GM23248 (cell line): Measurements from ENCODE around the gene ASXL2. TPM values are rescaled to one million over a fixed set of nuclear protein-coding genes. Genes with fewer than 3 reads are reported as not detected.

Source experiments
- DNase-seq: peaks from one replicate; pipeline ENCODE4 v3.0.0-alpha.2; 2015
- H2AFZ ChIP-seq: fragments of 200-600 bp; sonication (generic); 2 replicates; pipeline ENCODE4 v1.6.1; 2016; ENCODE audit warnings: antibody characterized with exemption
- H3F3A ChIP-seq: fragments of 200-600 bp; sonication (generic); 2 replicates; pipeline ENCODE4 v1.6.1; 2016; ENCODE audit warnings: mild to moderate bottlenecking, antibody characterized with exemption, mixed run types; ENCODE audit not compliant: insufficient read depth
- H3K27ac ChIP-seq: fragments of 200-600 bp; sonication (generic); 2 replicates; pipeline ENCODE4 v1.5.1; 2016; ENCODE audit warnings: mild to moderate bottlenecking
- H3K27me3 ChIP-seq: fragments of 200-600 bp; sonication (generic); replicated peaks from 2 replicates; pipeline ENCODE4 v1.6.1; 2016; ENCODE audit warnings: mild to moderate bottlenecking; ENCODE audit not compliant: insufficient read depth
- H3K36me3 ChIP-seq: fragments of 200-600 bp; sonication (generic); 2 replicates; pipeline ENCODE4 v1.6.1; 2016; ENCODE audit warnings: low read depth, mild to moderate bottlenecking
- H3K4me1 ChIP-seq: fragments of 200-600 bp; sonication (generic); 2 replicates; pipeline ENCODE4 v1.6.1; 2016; ENCODE audit warnings: mild to moderate bottlenecking; ENCODE audit not compliant: insufficient read depth
- H3K4me2 ChIP-seq: fragments of 200-600 bp; sonication (generic); one replicate; pipeline ENCODE4 v1.6.1; 2016; ENCODE audit warnings: mild to moderate bottlenecking; ENCODE audit not compliant: unreplicated experiment
- H3K4me3 ChIP-seq: fragments of 200-600 bp; sonication (generic); 2 replicates; pipeline ENCODE4 v1.5.1; 2016; ENCODE audit warnings: mild to moderate bottlenecking
- H3K79me2 ChIP-seq: fragments of 200-600 bp; sonication (generic); 2 replicates; pipeline ENCODE4 v1.6.1; 2016; ENCODE audit warnings: mild to moderate bottlenecking; ENCODE audit not compliant: insufficient read depth
- H3K9ac ChIP-seq: fragments of 200-600 bp; sonication (generic); 2 replicates; pipeline ENCODE4 v1.6.1; 2016; ENCODE audit warnings: mild to moderate bottlenecking
- H3K9me2 ChIP-seq: fragments of 200-600 bp; sonication (generic); 2 replicates; pipeline ENCODE4 v1.6.1; 2016; ENCODE audit warnings: mixed run types, mild to moderate bottlenecking, moderate library complexity; ENCODE audit not compliant: insufficient read depth
- H3K9me3 ChIP-seq: fragments of 200-600 bp; sonication (generic); one replicate; pipeline ENCODE4 v1.6.1; 2017; ENCODE audit warnings: low read depth
- H4K20me1 ChIP-seq: fragments of 200-600 bp; sonication (generic); 2 replicates; pipeline ENCODE4 v1.6.0; 2016; ENCODE audit not compliant: insufficient read depth
- EZH2 ChIP-seq: fragments of 200-600 bp; sonication (generic); IDR thresholded peaks from 2 replicates; pipeline ENCODE4 v1.6.1; 2018; ENCODE audit warnings: antibody characterized with exemption, mild to moderate bottlenecking; ENCODE audit not compliant: insufficient read depth, poor library complexity, severe bottlenecking
- EZH2phosphoT487 ChIP-seq: fragments of 200-600 bp; sonication (generic); IDR thresholded peaks from 2 replicates; pipeline ENCODE4 v1.6.1; 2018; ENCODE audit warnings: antibody characterized with exemption, moderate library complexity, mild to moderate bottlenecking, low read depth; ENCODE audit not compliant: insufficient read depth
- WGBS, 2 experiments: methylation state at CpG; one replicate each; pipeline ENCODE4 v1.1.6; 2015 to 2017; ENCODE audit warnings: low lambda C conversion rate in 2 of 2, low coverage in 1 of 2; ENCODE audit errors: missing lambda C conversion rate in 2 of 2; 5-methylcytosine and 5-hydroxymethylcytosine counted together
- in situ Hi-C: fragments of 300-500 bp; cut with MboI; formaldehyde crosslinking; loops from 2 replicates; pipeline ENCODE4 v1.15.0; 2020
- polyA plus RNA-seq: library from polyadenylated mRNA; unstranded; fragments of >200 nt; fragmentation: Nextera tagmentation; extraction: Ambion mirVana; gene quantifications from 2 replicates; pipeline ENCODE4 v1.2.1, GENCODE V29; 2016
- total RNA-seq: library from RNA; depleted of rRNA; stranded (reverse); fragments of >200 nt; shearing (Covaris generic); gene quantifications from 2 replicates; pipeline ENCODE4 v1.2.3, GENCODE V29; 2014

Gene ASXL2
- total and polyA plus RNA-seq, 2 experiments from 2014 or later = 4.5 to 9.5 TPM

DNA sequence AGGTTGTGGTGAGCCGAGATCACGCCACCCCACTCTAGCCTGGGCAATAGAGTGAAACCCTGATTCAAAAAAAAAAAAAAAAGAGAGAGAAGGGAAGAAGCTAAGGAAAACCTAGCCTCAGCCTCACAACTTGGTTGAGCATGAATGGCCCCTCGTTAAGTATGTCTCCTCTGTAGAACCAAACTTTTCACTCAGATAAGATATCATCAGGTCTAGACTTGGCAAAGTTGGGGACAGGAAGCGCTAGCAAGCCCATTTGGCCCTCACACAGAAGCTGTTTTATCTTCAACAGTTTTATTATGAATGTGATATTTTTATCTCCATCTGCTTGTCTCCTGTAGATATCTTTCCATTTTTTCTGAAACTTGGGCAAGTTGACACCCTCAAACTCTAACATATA, 3.5 kb upstream of the ASXL2 start:
- Histone ChIP-seq H2AFZ (no peak overlapping the region), H3K4me2 (no peak overlapping the region)
- WGBS, 2 experiments = 53 to 55% methylated on average over 4 of the region's 4 CpGs

DNA sequence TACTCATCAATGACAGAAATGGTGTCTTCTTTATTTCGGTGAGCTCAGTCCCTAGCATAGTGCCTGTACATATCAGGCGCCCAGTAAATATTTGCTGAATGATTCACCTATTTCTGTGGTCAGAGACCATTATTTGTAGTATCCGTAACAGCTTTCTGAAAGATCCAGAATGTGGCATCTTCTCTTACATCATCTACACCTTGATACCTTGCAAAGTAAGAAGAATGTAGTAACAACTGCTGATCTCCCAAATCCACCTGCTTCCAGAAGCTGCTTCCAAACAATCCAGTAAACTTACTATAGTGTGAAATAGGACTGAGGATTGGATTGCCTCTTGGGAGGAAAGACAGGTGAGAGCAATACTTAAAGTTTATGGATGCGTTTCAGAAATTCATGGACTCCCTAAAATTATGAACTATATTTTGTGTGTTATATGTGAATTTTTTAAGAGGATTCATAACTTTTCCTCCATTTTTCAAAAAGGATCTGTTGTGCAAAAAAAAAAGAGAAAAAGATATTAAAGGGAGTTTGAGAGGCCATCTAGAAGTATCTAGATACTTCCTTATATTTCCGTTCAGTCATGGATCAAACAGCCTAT, 945 bp upstream of the ASXL2 start:
- Histone ChIP-seq H3K4me3 (peak overlapping the region; percentile 76), H3K4me2 (peak overlapping the region; percentile 84), H3K9me2 (no peaks in the 10 kb centered on the region), H2AFZ (peak overlapping the region; percentile 93), H3K27ac (peak overlapping the region; percentile 69), H3K27me3 (no peaks in the 10 kb centered on the region), H3K9ac (peak overlapping the region; percentile 71; the same call in 1 of the 2 replicates), H3F3A (peaks cover 24% of the 10 kb centered on the region), H4K20me1 (no peaks in the 10 kb centered on the region; the same call in 1 of the 2 replicates), H3K9me3 (no peaks in the 10 kb centered on the region), H3K79me2 (peaks cover 34% of the 10 kb centered on the region), H3K4me1 (peaks cover 29% of the 10 kb centered on the region), H3K36me3 (no peaks in the 10 kb centered on the region)
- TF ChIP-seq EZH2 (no peak), EZH2phosphoT487 (no peak)
- in situ Hi-C loops = no loop called here
- peak; percentile 68 for DNase-seq
- 68 to 70% methylated on average over 5 of the region's 5 CpGs for WGBS, 2 experiments

More for the DNA sequence above, 3.5 kb upstream of the ASXL2 start:
- Histone ChIP-seq H3K27ac (no peak overlapping the region), H3K4me1 (peaks cover 17% of the 10 kb centered on the region), H3F3A (peaks cover 24% of the 10 kb centered on the region), H3K9ac (no peak overlapping the region), H4K20me1 (no peaks in the 10 kb centered on the region; the same call in 1 of the 2 replicates), H3K9me3 (no peaks in the 10 kb centered on the region), H3K79me2 (peaks cover 8% of the 10 kb centered on the region), H3K36me3 (no peaks in the 10 kb centered on the region), H3K9me2 (no peaks in the 10 kb centered on the region), H3K4me3 (no peak overlapping the region), H3K27me3 (no peaks in the 10 kb centered on the region)
- TF ChIP-seq EZH2phosphoT487 (no peak), EZH2 (no peak)
- in situ Hi-C loops = no loop called here
- no peak for DNase-seq

DNA sequence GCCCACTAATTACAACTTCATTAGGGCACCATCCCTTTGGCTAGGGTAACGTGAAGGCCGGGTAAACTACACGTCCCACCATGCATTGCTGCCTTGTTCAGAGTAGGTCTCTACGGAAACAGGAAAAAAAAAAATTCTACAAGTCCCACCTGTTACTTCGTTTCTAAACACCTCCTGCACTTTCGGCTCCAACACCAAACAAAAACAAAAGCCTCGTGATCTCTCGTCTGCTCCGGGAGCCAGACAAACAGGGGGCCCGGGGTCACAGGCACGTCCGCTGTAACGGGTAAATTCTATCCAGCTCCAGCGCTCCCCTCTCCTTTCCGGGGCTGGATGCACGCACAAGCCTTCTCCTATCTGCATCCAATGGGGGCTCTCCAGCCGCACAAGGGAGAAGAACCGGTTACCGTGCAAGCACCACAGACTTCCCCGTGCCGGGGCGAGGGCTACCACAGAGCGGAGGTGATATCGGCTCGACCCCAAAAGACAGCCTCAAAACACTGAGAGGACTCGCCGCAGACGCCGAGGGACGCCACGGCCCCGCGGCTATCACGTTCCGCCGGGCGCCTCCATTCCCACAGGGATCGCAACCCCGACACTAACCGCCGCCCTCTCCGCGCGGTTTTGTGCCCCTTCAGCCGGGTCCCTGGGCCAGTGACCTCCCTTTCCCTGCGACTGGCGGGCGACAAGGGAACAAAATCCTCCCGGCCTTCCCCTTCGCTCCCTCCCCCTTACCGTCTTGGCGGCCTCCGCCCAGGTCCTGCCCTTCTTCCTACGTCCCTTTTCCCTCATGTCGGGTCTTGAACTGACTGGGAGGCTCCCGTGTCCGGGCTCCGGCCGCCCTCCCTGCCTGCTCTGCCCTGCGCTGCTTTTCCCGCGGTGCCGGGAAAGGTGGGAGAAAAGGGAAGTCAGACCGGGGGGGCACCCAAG, 591 bp downstream of the ASXL2 start:
- peaks cover 49% of the 10 kb centered on the region for H3K79me2 ChIP-seq
- H3K27me3 ChIP-seq = no peaks in the 10 kb centered on the region
- peak overlapping the region; percentile 92 for H3K4me2 ChIP-seq
- H3F3A ChIP-seq = peaks cover 11% of the 10 kb centered on the region; the same call in 1 of the 2 replicates
- H2AFZ ChIP-seq = peak overlapping the region; percentile 95
- DNase-seq = peak; percentile 78
- H3K27ac ChIP-seq = peak overlapping the region; percentile 90
- no peaks in the 10 kb centered on the region; the same call in 1 of the 2 replicates for H4K20me1 ChIP-seq
- peak overlapping the region; percentile 88 for H3K4me3 ChIP-seq
- H3K36me3 ChIP-seq = no peaks in the 10 kb centered on the region
- no peaks in the 10 kb centered on the region for H3K9me3 ChIP-seq
- no peaks in the 10 kb centered on the region for H3K9me2 ChIP-seq
- peak overlapping the region; percentile 92 for H3K9ac ChIP-seq
- TF ChIP-seq EZH2phosphoT487 (no peak), EZH2 (no peak)
- in situ Hi-C loops = no loop called here
- peaks cover 22% of the 10 kb centered on the region for H3K4me1 ChIP-seq
- WGBS, 2 experiments = 0 to 1% methylated on average over 52 to 64 of the region's 64 CpGs

DNA sequence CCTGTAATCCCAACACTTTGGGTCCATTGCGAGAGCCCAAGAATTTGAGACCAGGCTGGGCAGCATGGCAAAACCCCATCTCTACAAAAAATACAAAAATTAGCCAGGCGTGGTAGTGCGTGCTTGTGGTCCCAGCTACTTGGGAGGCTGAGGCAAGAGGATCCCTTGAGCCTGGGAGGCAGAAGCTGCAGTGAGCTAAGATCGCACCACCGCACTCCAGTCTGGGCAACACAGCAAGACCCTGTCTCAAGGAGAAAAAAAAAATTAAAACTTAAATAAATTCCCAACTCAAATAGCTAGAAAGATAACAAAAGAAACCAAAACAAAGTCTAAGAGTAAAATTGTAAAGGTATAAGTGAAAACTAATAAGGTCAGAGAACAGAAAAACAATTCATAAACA, 6.2 kb downstream of the ASXL2 start:
- Histone ChIP-seq H4K20me1 (no peaks in the 10 kb centered on the region; the same call in 1 of the 2 replicates), H3K4me1 (peaks cover 14% of the 10 kb centered on the region), H3K27ac (no peak overlapping the region), H2AFZ (no peak overlapping the region), H3K4me2 (no peak overlapping the region), H3K9me3 (no peaks in the 10 kb centered on the region), H3K36me3 (no peaks in the 10 kb centered on the region), H3K4me3 (no peak overlapping the region), H3K79me2 (peaks cover 100% of the 10 kb centered on the region), H3K9ac (no peak overlapping the region), H3K9me2 (no peaks in the 10 kb centered on the region), H3F3A (no peaks in the 10 kb centered on the region), H3K27me3 (no peaks in the 10 kb centered on the region)
- 98% methylated on average over 5 of the region's 5 CpGs for WGBS, 2 experiments
- in situ Hi-C loops = no loop called here
- TF ChIP-seq EZH2phosphoT487 (no peak), EZH2 (no peak)
- DNase-seq = no peak
